HCT116 (cell line): ENCODE data around the gene PON3. TPM values are rescaled to one million over a fixed set of nuclear protein-coding genes. Genes with fewer than 3 reads are reported as not detected.

Experiments
- ATAC-seq: fragments of 200-7000 bp; cut with Tn5 transposase; 2 replicates; pipeline ENCODE4 v1.9.1; 2020; ENCODE audit warnings: mild to moderate bottlenecking, moderate library complexity
- BruUV-seq: library from RNA; stranded (reverse); fragments of 400-500 nt; replicated peaks from 2 replicates; lab custom pipeline; 2021; lab: Mats Ljungman, UMichigan
- CTCF ChIA-PET: fragments of 300-600 bp; sonication (Branson Sonifier 250); formaldehyde crosslinking; loops from one replicate; lab custom pipeline; 2021; ENCODE audit warnings: antibody characterized with exemption; lab: Charles Lee
- POLR2A ChIA-PET: fragments of 300-600, 350-600 bp; sonication (Branson Sonifier 250); formaldehyde crosslinking; loops from one replicate; lab custom pipeline; 2021; ENCODE audit warnings: antibody characterized with exemption; lab: Charles Lee
- RAD21 ChIA-PET, 2 experiments: fragments of 300-600 bp; sonication (Branson Sonifier 250); formaldehyde crosslinking; loops; one replicate each; lab custom pipeline; 2023; ENCODE audit warnings: low total read pairs in 2 of 2; ENCODE audit not compliant: uncharacterized antibody in 2 of 2, unreplicated experiment in 2 of 2, low non-redundant PET in 1 of 2; lab: Charles Lee
- DNase-seq: peaks from one replicate; pipeline ENCODE4 v3.0.0-alpha.2; 2010; ENCODE audit warnings: low read depth, low spot score
- H2AFZ ChIP-seq: fragments of 200-600 bp; shearing (Covaris generic), sonication (generic); 2 replicates; pipeline ENCODE4 v1.6.1; 2017; ENCODE audit warnings: low read depth, mixed run types, mixed read lengths, antibody characterized with exemption, low read length; ENCODE audit not compliant: poor library complexity, severe bottlenecking
- H3K27ac ChIP-seq: 2 replicates; pipeline ENCODE4 v1.5.1; 2012; ENCODE audit warnings: low read depth, low read length
- H3K27me3 ChIP-seq: fragments of 200-600 bp; sonication (generic); 2 replicates; pipeline ENCODE4 v1.6.1; 2016; ENCODE audit warnings: mixed run types, low read length, mixed read lengths; ENCODE audit not compliant: insufficient read depth
- H3K36me3 ChIP-seq, 2 experiments: fragments of 200-500 bp in 1 of 2; fragments of 200-600 bp in 1 of 2; sonication (Bioruptor generic) in 1 of 2; sonication (generic) in 1 of 2; 2 replicates each; pipeline versions ENCODE4 v1.5.1 to v1.6.1; 2014 to 2016; ENCODE audit warnings: low read length in 2 of 2, inconsistent platforms in 1 of 2, mixed read lengths in 1 of 2, mixed run types in 1 of 2; ENCODE audit not compliant: insufficient read depth in 2 of 2, control insufficient read depth in 1 of 2
- H3K4me1 ChIP-seq, 2 experiments: fragments of 200-600 bp in 1 of 2; sonication (generic) in 1 of 2; 2 replicates each; pipeline versions ENCODE4 v1.5.1 to v1.6.1; 2012 to 2017; ENCODE audit warnings: low read length in 2 of 2, inconsistent platforms in 1 of 2, mild to moderate bottlenecking in 1 of 2, mixed read lengths in 1 of 2, mixed run types in 1 of 2, moderate library complexity in 1 of 2; ENCODE audit not compliant: insufficient read depth in 2 of 2, control insufficient read depth in 1 of 2
- H3K4me2 ChIP-seq: fragments of 200-600 bp; sonication (generic); 2 replicates; pipeline ENCODE4 v1.6.1; 2017; ENCODE audit warnings: mixed run types, low read length, mixed read lengths
- H3K4me3 ChIP-seq, 2 experiments: fragments of 200-600 bp in 1 of 2; sonication (generic) in 1 of 2; replicated peaks in 1 of 2; 2 replicates each; pipeline ENCODE4 v1.5.1; 2011 to 2016; ENCODE audit warnings: low read length in 2 of 2, control low read depth in 1 of 2, low read depth in 1 of 2, mild to moderate bottlenecking in 1 of 2, mixed read lengths in 1 of 2, mixed run types in 1 of 2
- H3K79me2 ChIP-seq: fragments of 200-600 bp; sonication (generic); 2 replicates; pipeline ENCODE4 v1.6.1; 2017; ENCODE audit warnings: mild to moderate bottlenecking, mixed run types, low read length, moderate library complexity, mixed read lengths; ENCODE audit not compliant: insufficient read depth
- H3K9ac ChIP-seq: fragments of 200-600 bp; sonication (generic); 2 replicates; pipeline ENCODE4 v1.6.1; 2016; ENCODE audit warnings: low read length, mixed read lengths
- H3K9me2 ChIP-seq: fragments of 200-600 bp; sonication (generic), shearing (Covaris generic); 2 replicates; pipeline ENCODE4 v1.6.1; 2017; ENCODE audit warnings: mixed run types, mild to moderate bottlenecking, moderate library complexity; ENCODE audit not compliant: insufficient read depth
- H3K9me3 ChIP-seq, 2 experiments: fragments of 200-500 bp in 1 of 2; fragments of 200-600 bp in 1 of 2; sonication (Bioruptor generic) in 1 of 2; sonication (generic) in 1 of 2; 2 replicates each; pipeline ENCODE4 v1.6.1; 2014 to 2017; ENCODE audit warnings: low read length in 2 of 2, mixed read lengths in 2 of 2, inconsistent platforms in 1 of 2, low read depth in 1 of 2, mild to moderate bottlenecking in 1 of 2, mixed run types in 1 of 2, moderate library complexity in 1 of 2; ENCODE audit not compliant: control insufficient read depth in 1 of 2, insufficient read depth in 1 of 2
- H4K20me1 ChIP-seq: fragments of 200-600 bp; sonication (generic), shearing (Covaris generic); 2 replicates; pipeline ENCODE4 v1.6.1; 2017; ENCODE audit warnings: mixed run types, mild to moderate bottlenecking, moderate library complexity; ENCODE audit not compliant: insufficient read depth
- CBX3 ChIP-seq: IDR thresholded peaks from 2 replicates; pipeline ENCODE4 v1.6.1; 2012; ENCODE audit warnings: low read depth
- CEBPB ChIP-seq: IDR thresholded peaks from 2 replicates; pipeline ENCODE4 v1.6.1; 2012; ENCODE audit warnings: low read depth
- EGR1 ChIP-seq: IDR thresholded peaks from 2 replicates; pipeline ENCODE4 v1.6.1; 2012; ENCODE audit warnings: low read depth
- ELF1 ChIP-seq: IDR thresholded peaks from 2 replicates; pipeline ENCODE4 v1.6.1; 2012; ENCODE audit warnings: low read depth, borderline replicate concordance
- EZH2 ChIP-seq: fragments of 200-600 bp; sonication (generic); IDR thresholded peaks from 2 replicates; pipeline ENCODE4 v1.6.1; 2017; ENCODE audit warnings: antibody characterized with exemption, mixed run types
- FOSL1 ChIP-seq: IDR thresholded peaks from 2 replicates; pipeline ENCODE4 v1.6.1; 2012; ENCODE audit warnings: low read depth
- JUND ChIP-seq: IDR thresholded peaks from 2 replicates; pipeline ENCODE4 v1.6.1; 2012
- POLR2A ChIP-seq: IDR thresholded peaks from 2 replicates; pipeline ENCODE4 v1.7.0; 2011; ENCODE audit warnings: borderline replicate concordance; ENCODE audit not compliant: insufficient read depth, insufficient read length; ENCODE audit errors: extremely low read depth
- RAD21 ChIP-seq: IDR thresholded peaks from 2 replicates; pipeline ENCODE4 v1.6.1; 2012; ENCODE audit warnings: low read depth, mild to moderate bottlenecking
- SIN3A ChIP-seq: IDR thresholded peaks from 2 replicates; pipeline ENCODE4 v1.6.1; 2012; ENCODE audit warnings: low read depth
- SP1 ChIP-seq: IDR thresholded peaks from 2 replicates; pipeline ENCODE4 v1.6.1; 2012; ENCODE audit warnings: low read depth
- SRF ChIP-seq: IDR thresholded peaks from 2 replicates; pipeline ENCODE4 v1.6.1; 2012; ENCODE audit warnings: low read depth
- TCF7L2 ChIP-seq: IDR thresholded peaks from 2 replicates; pipeline ENCODE4 v1.7.0; 2011; ENCODE audit warnings: borderline replicate concordance, inconsistent platforms; ENCODE audit not compliant: insufficient read depth, insufficient read length; ENCODE audit errors: extremely low read depth
- ZFX ChIP-seq: fragments of 450-650 bp; IDR thresholded peaks from 2 replicates; pipeline ENCODE4 v1.6.1; 2017
- intact Hi-C: fragments of 100-400 bp; cut with micrococcal nuclease; formaldehyde crosslinking; loops from 2 replicates; pipeline ENCODE4 v1.10.0; 2022
- total RNA-seq: library from RNA; stranded (reverse); gene quantifications from one replicate; pipeline ENCODE4 v1.2.1, GENCODE V29; 2021; ENCODE audit not compliant: unreplicated experiment
- TF ChIP-seq, protein P1 (sequence below): IDR thresholded peaks from 2 replicates; pipeline ENCODE4 v1.6.1; 2012
- TF ChIP-seq, protein P2 (sequence below): IDR thresholded peaks from 2 replicates; pipeline ENCODE4 v1.6.1; 2012
- TF ChIP-seq, protein P3 (sequence below), 3 experiments: fragments of 200-600 bp in 1 of 3; sonication (generic) in 1 of 3; IDR thresholded peaks in 2 of 3; conservative IDR thresholded peaks in 1 of 3; 2 replicates each; pipeline ENCODE4 v1.5.1; 2012 to 2017; ENCODE audit warnings: low read depth in 2 of 3, low read length in 2 of 3, antibody characterized with exemption in 1 of 3, borderline replicate concordance in 1 of 3, control low read depth in 1 of 3, mild to moderate bottlenecking in 1 of 3, mixed read lengths in 1 of 3, mixed run types in 1 of 3, moderate library complexity in 1 of 3; ENCODE audit not compliant: insufficient read depth in 1 of 3
- TF ChIP-seq, protein P4 (sequence below): IDR thresholded peaks from 2 replicates; pipeline ENCODE4 v1.6.1; 2011; ENCODE audit warnings: mild to moderate bottlenecking, low read length, moderate library complexity; ENCODE audit not compliant: insufficient replicate concordance; ENCODE audit errors: extremely low read depth

Gene PON3
- total RNA-seq, 1 experiment from 2014 or later: 2.6 TPM

DNA sequence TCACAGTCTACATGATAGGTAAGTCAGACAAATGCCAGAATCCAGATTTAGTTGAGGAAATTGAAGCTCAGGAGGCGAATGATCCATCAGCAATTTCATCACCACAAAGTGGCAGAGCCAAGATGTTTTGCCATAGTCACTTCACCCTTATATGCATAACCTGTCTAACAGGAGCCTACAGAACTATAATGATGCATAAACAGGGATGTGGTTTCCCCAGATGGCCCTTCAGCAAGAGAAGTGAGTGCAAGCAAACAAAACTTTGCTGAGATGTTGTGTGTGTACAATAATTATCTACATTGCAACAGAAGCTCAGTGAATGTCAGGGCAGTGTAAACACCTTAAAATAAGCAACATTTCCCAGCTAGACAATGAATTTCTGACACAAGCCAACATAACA lies 28.6 kb downstream of the PON3 start:
- Histone ChIP-seq H3K4me1 (no peaks in the 10 kb centered on the region), H3K27ac (no peak overlapping the region), H3K9me2 (no peaks in the 10 kb centered on the region), H3K9me3 (no peaks in the 10 kb centered on the region), H4K20me1 (no peaks in the 10 kb centered on the region), H3K36me3 (no peaks in the 10 kb centered on the region), H3K79me2 (no peaks in the 10 kb centered on the region), H3K4me3 (no peak overlapping the region), H3K27me3 (no peaks in the 10 kb centered on the region), H3K4me2 (no peak overlapping the region), H3K9ac (no peak overlapping the region), H2AFZ (no peak overlapping the region)
- ATAC-seq (no peak), DNase-seq (no peak)
- intact Hi-C loops: no loop called here
- ChIA-PET CTCF (interaction anchor here (1.4 kb wide), 1 partner anchor 28 kb away, joined by 3 read pairs; the partner anchor contains the start of gene PON3), RAD21 (no interaction called here), POLR2A (no interaction called here)
- no peak for TF ChIP-seq JUND
- TF ChIP-seq POLR2A: no peak
- no peak for TF ChIP-seq SIN3A
- no peak for TF ChIP-seq SP1
- TF ChIP-seq, protein P1, sequence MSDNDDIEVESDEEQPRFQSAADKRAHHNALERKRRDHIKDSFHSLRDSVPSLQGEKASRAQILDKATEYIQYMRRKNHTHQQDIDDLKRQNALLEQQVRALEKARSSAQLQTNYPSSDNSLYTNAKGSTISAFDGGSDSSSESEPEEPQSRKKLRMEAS: no peak
- no peak for TF ChIP-seq FOSL1
- no peak for TF ChIP-seq ZFX
- no peak for TF ChIP-seq EZH2
- TF ChIP-seq, protein P2, sequence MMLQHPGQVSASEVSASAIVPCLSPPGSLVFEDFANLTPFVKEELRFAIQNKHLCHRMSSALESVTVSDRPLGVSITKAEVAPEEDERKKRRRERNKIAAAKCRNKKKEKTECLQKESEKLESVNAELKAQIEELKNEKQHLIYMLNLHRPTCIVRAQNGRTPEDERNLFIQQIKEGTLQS: no peak
- TF ChIP-seq TCF7L2: no peak
- no peak for TF ChIP-seq EGR1
- no peak for TF ChIP-seq CBX3
- TF ChIP-seq SRF: no peak
- TF ChIP-seq, protein P3, sequence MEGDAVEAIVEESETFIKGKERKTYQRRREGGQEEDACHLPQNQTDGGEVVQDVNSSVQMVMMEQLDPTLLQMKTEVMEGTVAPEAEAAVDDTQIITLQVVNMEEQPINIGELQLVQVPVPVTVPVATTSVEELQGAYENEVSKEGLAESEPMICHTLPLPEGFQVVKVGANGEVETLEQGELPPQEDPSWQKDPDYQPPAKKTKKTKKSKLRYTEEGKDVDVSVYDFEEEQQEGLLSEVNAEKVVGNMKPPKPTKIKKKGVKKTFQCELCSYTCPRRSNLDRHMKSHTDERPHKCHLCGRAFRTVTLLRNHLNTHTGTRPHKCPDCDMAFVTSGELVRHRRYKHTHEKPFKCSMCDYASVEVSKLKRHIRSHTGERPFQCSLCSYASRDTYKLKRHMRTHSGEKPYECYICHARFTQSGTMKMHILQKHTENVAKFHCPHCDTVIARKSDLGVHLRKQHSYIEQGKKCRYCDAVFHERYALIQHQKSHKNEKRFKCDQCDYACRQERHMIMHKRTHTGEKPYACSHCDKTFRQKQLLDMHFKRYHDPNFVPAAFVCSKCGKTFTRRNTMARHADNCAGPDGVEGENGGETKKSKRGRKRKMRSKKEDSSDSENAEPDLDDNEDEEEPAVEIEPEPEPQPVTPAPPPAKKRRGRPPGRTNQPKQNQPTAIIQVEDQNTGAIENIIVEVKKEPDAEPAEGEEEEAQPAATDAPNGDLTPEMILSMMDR (IDR thresholded peaks at IDR 0.05 in 2 of 3, conservative IDR thresholded peaks at IDR 0.05 in 1 of 3; ENCODE audit: borderline replicate concordance in 1 of 3, insufficient read depth in 1 of 3, low read depth in 2 of 3, low read length in 2 of 3): no peak
- no peak for TF ChIP-seq CEBPB
- no peak for TF ChIP-seq ELF1
- no peak for TF ChIP-seq RAD21
- TF ChIP-seq, protein P4, sequence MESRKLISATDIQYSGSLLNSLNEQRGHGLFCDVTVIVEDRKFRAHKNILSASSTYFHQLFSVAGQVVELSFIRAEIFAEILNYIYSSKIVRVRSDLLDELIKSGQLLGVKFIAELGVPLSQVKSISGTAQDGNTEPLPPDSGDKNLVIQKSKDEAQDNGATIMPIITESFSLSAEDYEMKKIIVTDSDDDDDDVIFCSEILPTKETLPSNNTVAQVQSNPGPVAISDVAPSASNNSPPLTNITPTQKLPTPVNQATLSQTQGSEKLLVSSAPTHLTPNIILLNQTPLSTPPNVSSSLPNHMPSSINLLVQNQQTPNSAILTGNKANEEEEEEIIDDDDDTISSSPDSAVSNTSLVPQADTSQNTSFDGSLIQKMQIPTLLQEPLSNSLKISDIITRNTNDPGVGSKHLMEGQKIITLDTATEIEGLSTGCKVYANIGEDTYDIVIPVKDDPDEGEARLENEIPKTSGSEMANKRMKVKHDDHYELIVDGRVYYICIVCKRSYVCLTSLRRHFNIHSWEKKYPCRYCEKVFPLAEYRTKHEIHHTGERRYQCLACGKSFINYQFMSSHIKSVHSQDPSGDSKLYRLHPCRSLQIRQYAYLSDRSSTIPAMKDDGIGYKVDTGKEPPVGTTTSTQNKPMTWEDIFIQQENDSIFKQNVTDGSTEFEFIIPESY: no peak
- no TSS peak for BruUV-seq
